ENCODE results near the gene U2SURP.

GRCh38 chr3:143035466-143036211, 34.3 kb downstream of the U2SURP start:
- TF ChIP-seq ELF4 (IDR thresholded peaks at IDR 0.05) (no peak), PKNOX1 (IDR thresholded peaks at IDR 0.05) (no peak), HDGF (IDR thresholded peaks at IDR 0.05; ENCODE audit: borderline replicate concordance) (no peak), ARNT (IDR thresholded peaks at IDR 0.05) (no peak)

All from HEK293T (cell line).